ENCODE measurements around the gene P2RX3.

GRCh38 chr11:57347336-57347735 lies 9.2 kb downstream of the P2RX3 start:
- TF ChIP-seq CTCF (IDR thresholded peaks at IDR 0.05 in 8 of 11, conservative IDR thresholded peaks at IDR 0.05 in 3 of 11) (no peak), POLR2AphosphoS5 (IDR thresholded peaks at IDR 0.05) (no peak), POLR2A (IDR thresholded peaks at IDR 0.05) (no peak)

All from spleen (tissue), 7 donors.